ENCODE results near the gene TIMM17A. TPM values are rescaled to one million over a fixed set of nuclear protein-coding genes. Genes with fewer than 3 reads are reported as not detected.
A peak's percentile ranks its signal among the peaks of the same experiment; 100 is the strongest.
"Not testable (repeated sequence)": the region's sequence is repeated elsewhere in the genome, so short reads cannot be mapped to it uniquely, and the experiment has no call there.

Gene TIMM17A
- total RNA-seq, 1 donor from 2014 or later: 21.9 TPM

DNA sequence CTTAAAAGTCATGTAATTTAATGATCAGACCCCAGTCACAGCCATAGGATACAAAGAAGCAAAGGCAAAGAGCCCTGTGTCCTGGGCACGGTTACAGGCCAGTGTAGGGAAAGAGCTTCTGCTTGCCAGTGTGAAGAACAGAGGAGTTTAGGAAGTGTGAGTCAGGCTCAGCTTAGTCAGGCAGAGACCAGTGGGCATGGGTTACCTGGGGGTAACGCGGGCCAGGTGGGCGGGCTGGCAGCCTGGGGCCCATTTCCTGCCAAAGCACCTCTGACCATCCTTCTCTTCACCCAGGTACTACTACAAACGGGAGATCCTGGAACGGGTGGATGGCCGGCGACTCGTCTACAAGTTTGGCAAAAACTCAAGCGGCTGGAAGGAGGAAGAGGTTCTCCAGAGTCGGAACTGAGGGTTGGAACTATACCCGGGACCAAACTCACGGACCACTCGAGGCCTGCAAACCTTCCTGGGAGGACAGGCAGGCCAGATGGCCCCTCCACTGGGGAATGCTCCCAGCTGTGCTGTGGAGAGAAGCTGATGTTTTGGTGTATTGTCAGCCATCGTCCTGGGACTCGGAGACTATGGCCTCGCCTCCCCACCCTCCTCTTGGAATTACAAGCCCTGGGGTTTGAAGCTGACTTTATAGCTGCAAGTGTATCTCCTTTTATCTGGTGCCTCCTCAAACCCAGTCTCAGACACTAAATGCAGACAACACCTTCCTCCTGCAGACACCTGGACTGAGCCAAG is 59.8 kb downstream of the TIMM17A start:
- no peak for DNase-seq (ENCODE audit: low spot score)

DNA sequence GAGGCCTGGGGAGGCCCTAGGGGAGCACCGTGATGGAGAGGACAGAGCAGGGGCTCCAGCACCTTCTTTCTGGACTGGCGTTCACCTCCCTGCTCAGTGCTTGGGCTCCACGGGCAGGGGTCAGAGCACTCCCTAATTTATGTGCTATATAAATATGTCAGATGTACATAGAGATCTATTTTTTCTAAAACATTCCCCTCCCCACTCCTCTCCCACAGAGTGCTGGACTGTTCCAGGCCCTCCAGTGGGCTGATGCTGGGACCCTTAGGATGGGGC is 60.3 kb downstream of the TIMM17A start:
- DNase-seq (ENCODE audit: low spot score): no peak

DNA sequence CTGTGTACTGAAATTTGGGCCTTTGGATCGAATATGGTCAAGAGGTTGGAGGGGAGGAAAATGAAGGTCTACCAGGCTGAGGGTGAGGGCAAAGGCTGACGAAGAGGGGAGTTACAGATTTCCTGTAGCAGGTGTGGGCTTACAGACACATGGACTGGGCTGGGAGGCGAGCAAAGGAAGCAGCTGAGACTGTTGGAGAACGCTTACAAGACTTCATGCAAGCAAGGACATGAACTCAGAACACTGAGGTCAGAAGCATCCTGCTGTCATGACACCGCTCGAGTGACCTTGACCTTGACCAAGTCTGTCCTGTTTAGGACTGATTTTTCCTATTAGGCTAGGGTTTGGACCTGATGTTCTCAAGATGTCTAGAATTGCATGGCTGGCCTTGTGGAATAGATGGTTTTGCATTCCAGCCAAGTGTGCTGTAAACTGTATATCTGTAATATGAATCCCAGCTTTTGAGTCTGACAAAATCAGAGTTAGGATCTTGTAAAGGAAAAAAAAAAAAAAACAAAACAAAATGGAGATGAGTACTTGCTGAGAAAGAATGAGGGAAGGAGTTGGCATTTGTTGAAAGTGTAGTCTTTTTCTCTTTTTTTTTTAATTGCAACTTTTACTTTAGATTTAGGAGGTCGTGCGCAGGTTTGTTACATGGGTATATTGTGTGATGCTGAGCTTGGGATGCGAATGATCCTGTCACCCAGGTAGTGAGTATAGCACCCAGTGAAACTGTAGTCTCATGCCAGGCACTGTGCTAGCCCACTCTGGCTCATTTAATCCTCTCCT is 60.9 kb downstream of the TIMM17A start:
- DNase-seq (ENCODE audit: low spot score): peak; percentile 72

DNA sequence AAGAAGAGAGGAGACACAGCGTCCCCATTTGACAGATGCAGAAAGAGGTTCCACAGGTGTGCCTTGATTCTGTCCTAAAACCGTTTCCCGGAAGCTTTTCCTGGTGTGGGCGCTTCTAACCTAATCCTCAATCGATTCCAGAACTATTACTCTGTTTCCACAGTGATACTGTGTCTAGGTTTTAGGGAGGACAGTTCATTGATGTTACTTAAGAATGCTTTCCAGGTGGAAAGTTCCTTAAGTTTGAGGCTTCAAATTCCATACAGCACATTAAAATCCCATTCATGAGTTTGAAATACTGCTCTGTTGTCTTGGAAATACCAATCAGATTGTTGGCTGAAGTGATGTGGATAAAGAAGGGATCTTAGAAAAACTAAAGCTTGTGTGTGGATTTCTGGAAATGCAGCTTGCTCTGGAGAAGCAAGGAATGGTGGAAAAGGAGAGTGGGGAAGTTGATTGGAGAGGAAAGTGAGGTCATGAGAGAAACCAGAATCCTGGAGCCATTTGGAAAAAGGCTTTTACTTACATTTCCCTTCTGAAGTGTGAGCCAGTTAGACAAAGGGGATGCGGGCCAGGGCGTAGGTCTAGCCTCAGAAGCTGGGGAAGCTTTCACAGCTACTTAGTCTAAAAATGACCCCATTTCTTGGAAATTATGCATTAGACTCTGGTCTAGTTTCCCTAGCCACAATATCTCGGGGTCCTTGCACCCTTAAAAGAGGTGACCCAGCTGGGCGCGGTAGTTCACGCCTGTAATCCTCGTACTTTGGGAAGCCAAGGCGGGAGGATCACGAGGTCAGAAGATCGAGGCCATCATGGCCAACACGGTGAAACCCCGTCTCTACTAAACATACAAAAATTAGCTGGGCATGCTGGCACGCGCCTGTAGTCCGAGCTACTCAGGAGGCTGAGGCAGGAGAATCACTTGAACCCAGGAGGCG is 61.8 kb downstream of the TIMM17A start:
- peak; percentile 43 for DNase-seq (ENCODE audit: low spot score)

DNA sequence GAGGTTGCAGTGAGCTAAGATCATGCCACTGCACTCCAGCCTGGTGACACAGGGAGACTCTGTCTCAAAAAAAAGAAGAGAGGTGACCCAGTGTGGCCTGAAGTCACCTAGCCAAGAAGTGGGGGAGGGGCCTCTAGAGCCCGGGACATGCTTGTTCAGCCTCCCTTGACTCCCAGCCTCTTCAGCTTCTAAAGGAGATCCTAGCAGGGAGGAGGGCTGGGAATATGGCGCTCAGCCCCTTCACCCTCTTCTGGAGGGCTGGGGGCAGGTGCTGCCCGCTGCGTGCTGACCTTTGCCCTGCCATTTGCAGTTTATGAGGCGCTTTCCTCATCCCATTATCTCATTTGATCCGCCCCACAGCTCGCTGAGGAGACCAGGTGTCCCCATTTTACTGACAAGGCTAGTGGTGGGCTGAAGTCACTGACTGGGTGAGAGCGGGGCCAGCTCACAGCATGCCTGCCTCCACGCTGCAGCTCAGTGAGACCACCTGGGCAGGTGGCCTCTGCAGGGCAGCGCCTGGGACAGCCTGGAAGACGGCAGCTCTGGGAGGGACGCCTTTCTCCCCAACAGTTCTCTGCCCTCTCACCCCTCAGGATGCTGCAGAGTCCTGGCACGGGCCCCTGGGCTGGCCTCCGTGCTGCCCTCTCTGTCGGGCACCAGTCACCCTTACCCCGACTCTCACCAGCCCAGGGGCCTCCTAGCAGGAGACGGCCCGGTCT is 62.6 kb downstream of the TIMM17A start:
- no peak for DNase-seq (ENCODE audit: low spot score)

DNA sequence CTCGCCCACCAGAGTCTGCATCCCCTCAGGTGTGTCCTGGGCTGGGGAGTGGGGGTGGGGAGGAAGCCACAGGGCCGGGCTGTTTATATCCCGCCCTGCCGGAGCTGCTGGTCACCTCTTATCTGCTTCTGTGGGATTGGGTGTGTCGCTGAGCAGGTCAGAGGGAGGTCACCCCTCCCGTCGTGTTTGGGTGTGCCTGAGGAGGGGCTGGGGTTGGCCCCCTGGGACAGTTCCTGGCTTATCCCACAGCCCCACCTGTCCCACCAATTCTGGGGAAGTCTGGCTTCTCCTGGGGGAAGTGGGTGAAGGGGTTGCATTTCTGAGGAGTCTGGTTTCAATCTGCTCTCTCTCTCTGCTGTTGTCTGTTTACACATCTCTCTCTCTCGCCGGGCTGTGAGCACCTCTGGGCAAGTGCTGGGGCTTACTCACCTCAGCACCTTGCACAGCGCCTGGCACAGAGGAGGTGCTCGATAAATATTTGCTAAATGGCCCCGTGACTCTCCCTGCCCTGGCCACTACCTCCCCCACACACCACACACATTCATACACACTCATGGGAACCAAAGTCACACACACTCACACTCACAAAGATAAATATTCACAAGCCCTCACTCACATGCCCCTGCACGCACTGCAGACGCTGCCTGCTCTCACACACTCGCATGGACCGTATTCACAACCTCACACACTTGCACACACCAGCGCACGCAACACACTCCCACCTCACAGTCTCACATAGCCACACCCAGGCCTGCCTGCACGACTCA is 63.3 kb downstream of the TIMM17A start:
- DNase-seq (ENCODE audit: low spot score): peak; percentile 46

DNA sequence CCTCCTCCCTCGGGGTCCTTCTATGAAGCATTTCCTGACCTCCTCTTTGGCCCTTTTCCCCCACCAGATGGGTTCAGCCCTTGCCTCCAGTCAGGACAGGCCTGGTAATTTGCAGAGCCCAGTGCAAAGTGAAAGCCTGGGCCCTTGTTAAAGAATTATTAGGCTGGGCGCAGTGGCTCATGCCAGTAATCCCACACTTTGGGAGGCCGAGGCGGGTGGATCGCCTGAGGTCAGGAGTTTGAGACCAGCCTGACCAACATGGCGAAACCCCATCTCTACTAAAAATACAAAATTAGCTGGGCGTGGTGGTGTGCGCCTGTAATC is 63.9 kb downstream of the TIMM17A start:
- DNase-seq (ENCODE audit: low spot score): not testable (repeated sequence)

Other genes starting within 250 kb of the TIMM17A start
- gene IPO9, start 126.3 kb upstream of the TIMM17A start, total RNA-seq (ENCODE audit: insufficient read depth, low replicate concordance): 13.2 TPM
- gene SHISA4, start 66.6 kb upstream of the TIMM17A start, total RNA-seq (ENCODE audit: insufficient read depth, low replicate concordance): 50.8 TPM
- gene LMOD1, start 9.0 kb upstream of the TIMM17A start, total RNA-seq (ENCODE audit: insufficient read depth, low replicate concordance): 213 TPM
- gene RNPEP, start 27.1 kb downstream of the TIMM17A start, total RNA-seq (ENCODE audit: insufficient read depth, low replicate concordance): 37.8 TPM
- 4.3 TPM for gene ELF3, start 55.1 kb downstream of the TIMM17A start, total RNA-seq (ENCODE audit: insufficient read depth, low replicate concordance)
- gene GPR37L1, start 167.4 kb downstream of the TIMM17A start, total RNA-seq (ENCODE audit: insufficient read depth, low replicate concordance): 0.24 TPM
- gene ARL8A, start 189.2 kb downstream of the TIMM17A start, total RNA-seq (ENCODE audit: insufficient read depth, low replicate concordance): 20.2 TPM
- gene PTPN7, start 205.1 kb downstream of the TIMM17A start, total RNA-seq (ENCODE audit: insufficient read depth, low replicate concordance): 1.2 TPM
- gene LGR6, start 238.3 kb downstream of the TIMM17A start, total RNA-seq (ENCODE audit: insufficient read depth, low replicate concordance): 0.24 TPM